Endothelial cell of hepatic sinusoid (primary cell): Measurements from ENCODE around the gene SYNC.

Experiments
- in situ Hi-C: cut with HindIII; loops from 2 replicates; pipeline ENCODE4 v1.10.0; 2017; ENCODE audit warnings: low sequenced_read_pairs

The SYNC gene

GRCh38 chr1:32702599-32703478 lies at the start of gene SYNC:
Gene SYNC (minus strand): TSS chr1:32702770. CDS start chr1:32702660, 110 bp downstream.
- in situ Hi-C loops: no loop called here

DNA sequence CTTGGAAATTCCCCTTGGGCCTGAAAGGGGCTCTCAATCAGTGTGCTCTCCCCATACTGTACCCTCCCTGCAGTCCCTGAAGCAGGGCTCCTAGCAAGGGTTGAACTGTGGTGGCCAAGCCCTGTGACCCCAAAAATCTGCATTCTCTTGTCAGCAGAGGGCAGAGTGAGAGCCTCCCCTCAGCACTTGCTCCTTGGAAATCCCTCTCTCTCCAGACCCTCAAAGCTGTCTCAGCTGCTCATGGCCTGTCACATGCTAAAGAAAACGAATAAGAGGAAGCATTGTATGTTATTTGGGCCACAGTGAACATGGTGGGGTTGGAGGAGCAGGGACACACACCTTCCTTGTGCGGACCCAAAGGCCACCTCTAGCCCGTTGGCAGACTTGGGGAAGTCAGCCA lies 47.2 kb upstream of the SYNC start:
- in situ Hi-C loops: no loop called here

- in situ Hi-C loops: no loop called here
Observed at GRCh38 chr1:32749332-32749731, 46.8 kb upstream of the SYNC start.

DNA sequence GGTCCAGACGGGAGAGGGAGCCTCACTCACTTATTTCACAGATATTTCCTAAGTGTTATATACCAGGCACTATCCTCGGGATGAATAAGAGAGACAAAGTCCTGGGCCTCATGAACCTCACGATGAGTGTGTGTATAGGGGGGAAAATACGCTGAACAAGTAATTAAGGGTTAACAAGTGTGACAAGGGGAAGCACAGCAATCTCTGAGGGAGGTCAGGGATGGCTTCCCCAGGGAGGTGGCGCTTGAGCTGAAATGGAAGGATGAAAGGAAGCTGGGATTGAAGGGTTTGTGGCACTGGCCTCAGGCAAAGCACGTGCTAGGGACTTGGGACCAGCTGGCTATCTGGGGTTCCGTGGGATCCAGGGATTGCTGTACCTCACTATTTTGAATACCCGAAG lies 46.4 kb upstream of the SYNC start:
- in situ Hi-C loops: no loop called here

DNA sequence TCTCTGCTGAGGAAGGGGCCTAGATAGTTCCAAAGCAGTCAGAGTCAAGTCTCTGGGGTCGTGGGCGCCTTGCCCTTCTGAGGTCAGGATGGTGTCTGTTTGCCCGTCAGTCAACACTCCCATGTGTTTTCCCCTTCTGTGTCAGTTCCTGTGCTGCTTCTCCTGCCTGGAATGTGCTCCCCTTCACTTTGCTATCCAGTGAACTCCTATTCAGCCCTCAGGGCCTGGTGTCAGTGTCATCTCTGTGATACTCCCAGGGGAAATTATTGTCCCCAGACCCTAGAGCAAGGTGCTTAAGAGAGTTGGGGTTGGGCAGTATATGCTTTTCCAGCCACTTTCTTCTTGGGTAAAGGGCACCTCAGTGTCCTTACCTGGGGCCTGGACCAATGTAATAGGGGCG lies 45.8 kb upstream of the SYNC start:
- in situ Hi-C loops: no loop called here

GRCh38 chr1:32746130-32746529 lies 43.6 kb upstream of the SYNC start:
- in situ Hi-C loops: no loop called here

- in situ Hi-C loops: no loop called here
Observed at GRCh38 chr1:32744071-32744425, 41.5 kb upstream of the SYNC start.

DNA sequence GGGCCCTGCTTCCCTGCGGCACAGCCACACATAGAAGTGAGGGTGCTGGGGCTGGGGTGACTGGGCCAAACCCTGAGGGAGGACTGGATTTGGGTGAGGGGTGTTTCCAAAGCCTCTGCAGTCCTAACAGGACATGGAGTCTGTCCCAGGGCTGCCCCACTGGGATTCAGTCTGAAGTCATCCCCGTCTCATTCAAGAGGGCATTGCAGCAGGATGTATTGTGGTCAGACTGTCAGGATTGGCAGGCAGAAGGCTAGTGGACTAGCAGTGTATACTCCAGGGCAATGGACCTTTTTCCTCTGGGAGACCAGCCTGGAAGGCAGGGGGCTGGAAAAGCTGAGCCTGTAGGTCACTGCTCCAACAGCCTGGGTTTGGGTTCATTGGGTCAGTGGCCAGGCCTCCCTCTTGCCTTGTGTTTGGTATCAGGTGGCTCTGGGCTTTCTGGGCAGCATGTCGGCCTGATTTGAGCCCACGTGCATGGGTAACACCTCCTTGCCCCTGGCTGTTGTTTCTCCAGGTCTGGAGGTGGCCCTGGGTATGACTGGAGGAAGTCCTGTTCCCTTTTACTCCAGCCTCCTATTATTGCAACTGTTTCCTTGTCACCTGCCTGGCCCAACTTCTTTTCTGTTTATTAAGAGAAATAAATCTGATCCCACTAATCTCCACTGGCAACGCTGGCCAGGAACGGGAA lies 41.0 kb upstream of the SYNC start:
- in situ Hi-C loops: no loop called here

DNA sequence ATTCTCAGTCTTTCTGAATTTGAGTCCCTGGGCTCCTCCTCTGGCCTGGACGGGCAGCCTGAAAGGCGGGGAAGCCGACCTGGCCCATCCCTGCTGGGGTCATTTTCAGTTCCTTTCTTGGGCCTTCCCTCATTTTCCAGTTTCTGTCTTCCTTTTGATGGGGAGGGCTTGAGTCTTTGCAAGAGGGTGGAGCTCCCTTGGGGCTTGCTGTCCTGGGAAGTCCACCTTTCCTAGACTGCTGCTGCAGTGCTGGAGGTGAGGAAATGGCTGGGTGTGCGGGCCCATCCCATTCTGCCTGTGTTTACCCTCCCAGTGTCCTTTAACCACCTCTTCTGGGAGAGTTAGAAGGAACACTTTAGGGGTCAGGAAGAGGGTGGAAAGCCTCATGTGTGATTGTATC lies 40.4 kb upstream of the SYNC start:
- in situ Hi-C loops: no loop called here

- in situ Hi-C loops: no loop called here
Observed at GRCh38 chr1:32742199-32742947, 39.8 kb upstream of the SYNC start.

DNA sequence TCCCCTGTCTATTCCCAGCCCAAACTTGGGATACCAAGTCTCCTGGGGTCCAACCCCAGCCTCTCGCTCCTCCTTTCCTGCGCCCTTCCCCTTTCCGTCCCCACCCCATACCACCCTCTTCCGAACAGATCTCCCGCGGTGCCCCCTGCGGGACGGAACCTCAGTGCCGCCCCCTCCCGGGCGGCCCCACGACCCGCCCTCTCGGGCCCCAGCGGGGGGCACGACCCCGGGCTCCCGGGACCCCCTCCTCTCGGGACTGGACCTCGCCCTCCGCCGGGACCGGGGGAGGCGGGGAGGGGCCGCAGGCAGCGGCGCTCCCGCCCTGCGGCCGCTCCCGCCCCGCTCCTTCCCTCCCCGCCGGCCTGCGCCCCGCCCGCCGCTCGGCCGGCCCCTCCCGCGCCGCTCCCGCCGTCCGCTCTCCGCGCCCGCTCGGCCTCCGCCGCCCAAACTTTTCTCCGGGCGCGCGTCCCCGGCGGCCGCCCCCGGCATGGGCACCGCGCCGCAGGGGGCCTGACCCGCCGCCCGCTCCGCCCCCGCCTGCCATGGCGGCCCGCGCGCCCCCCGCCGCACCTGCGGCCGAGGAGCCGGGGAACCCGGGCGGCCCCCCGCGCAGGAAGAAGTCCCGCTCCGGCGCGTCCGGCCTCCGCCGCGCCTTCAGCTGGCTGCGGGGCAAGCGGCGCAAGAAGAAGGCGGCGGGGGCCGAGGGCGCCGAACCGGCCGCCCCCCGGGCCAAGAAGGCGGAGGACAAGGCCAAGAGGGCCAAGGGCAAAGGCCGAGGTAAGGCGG lies 39.0 kb upstream of the SYNC start:
- in situ Hi-C loops: no loop called here

GRCh38 chr1:32741059-32741412 lies 38.5 kb upstream of the SYNC start:
- in situ Hi-C loops: no loop called here

GRCh38 chr1:32736812-32737791 lies 34.5 kb upstream of the SYNC start:
- in situ Hi-C loops: no loop called here

DNA sequence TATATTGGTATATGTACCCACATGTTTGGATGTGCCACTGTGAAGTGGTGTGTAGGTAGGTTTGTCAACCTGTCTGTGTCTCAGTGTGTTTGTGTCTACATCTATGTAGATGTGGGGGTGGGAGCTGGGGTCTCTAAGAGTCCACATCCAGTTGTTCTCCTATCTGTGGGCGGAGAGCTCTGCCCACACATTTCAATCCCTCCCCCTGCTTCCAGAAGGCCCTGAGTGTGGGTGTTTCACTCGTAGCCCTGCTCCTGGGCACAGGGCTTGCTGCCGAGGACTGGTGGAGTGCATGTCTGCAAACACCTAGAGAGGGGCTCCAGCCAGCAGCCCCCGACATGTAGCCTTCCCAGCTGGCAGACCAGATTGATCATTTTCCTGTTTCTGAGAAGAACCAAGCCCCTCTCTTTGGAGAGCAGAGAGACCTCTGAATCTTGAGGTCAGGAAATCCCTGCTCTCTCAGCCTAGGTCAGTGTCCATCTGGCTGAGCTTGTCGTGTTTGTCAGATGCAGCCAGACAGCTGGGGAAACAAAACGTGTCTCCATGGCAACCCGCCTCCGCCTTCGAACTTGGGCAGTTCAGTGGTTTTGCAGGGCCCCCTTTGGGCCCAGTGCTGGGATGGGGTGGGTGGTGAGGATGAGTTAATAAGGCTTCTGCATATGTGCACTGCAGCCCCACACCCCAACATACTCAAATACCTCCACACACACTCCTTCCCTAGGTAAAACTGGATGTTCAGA lies 31.2 kb upstream of the SYNC start:
- in situ Hi-C loops: no loop called here

- in situ Hi-C loops: no loop called here
Observed at GRCh38 chr1:32729254-32730046, 26.9 kb upstream of the SYNC start.

GRCh38 chr1:32728413-32729077 lies 26.0 kb upstream of the SYNC start:
- in situ Hi-C loops: no loop called here

GRCh38 chr1:32727876-32728275 lies 25.3 kb upstream of the SYNC start:
- in situ Hi-C loops: no loop called here

DNA sequence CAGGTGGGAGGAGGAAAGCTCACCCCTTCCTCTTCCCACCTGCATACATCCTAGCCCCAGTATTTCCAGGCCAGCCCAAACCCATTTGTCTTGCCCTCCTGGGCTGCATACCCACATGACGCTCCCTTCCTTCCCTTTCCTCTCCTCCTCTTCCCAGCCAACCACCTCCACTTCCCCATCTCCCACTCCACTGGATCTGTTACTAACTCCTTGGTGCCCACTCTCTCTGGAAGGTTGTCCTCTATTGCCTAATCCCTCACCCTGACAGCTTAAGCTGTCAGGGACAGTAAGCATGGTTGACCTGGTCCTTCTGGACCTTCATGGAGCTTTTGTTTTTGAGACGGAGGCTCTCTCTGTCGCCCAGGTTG lies 23.0 kb upstream of the SYNC start:
- in situ Hi-C loops: no loop called here
